Endometrium (tissue), 2 donors: ENCODE results near the gene FER.
"Not testable (repeated sequence)": the region's sequence is repeated elsewhere in the genome, so short reads cannot be mapped to it uniquely, and the experiment has no call there.

Experiments
- FAIRE-seq: peaks from 2 replicates; lab custom pipeline; 2012; peaks lifted over from hg19 to GRCh38; lab: Jason Lieb, UNC
- donor health status: control.
- donor health status: control.

The FER gene

DNA sequence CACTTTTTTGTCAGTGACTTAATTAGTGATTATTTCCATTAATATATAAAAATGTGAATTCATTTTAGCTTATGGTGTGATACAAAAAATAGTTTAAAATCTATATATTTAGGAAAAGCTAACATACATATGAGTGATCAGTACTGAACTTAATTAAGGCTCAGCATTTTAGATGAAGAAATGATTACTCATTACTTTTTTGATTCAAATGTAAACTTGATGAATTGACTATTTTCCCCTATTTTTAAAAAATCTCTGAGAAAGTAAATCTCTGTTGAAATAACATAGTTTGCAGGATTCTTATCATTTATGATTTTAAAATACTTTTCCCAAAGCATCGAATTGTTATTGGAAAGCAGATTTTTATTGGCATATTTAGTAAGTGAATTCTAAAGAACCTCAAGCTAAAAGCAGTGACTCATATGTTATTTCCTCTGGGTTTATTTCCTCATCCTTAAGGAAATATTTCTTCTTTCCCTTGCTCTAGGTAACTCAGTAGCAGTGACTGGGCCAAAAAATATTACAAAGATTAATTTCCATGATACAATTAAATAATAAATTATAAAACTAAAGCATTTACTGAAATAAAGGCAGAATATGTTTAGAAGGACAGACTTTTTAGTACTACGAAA is 290.6 kb downstream of the FER start:
- no peak for FAIRE-seq

DNA sequence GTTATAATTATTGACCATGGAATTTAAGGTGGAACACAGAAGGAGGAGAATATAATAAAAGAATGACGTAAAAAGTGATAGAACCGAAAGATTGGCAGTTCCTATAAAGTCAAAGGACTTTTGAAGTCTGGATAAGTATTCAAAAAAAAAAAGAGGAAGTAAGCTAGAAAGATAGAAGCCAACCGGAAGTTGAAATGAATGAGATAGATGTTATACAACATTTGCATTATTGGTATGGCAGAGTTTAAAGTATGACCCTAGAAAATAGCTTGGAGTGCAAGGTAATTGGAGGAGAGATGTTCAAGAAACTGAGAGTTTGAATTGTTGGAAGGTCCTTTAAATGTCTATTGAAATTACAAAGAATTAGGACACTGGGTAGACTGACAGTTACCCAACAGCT is 293.6 kb downstream of the FER start:
- FAIRE-seq, result no peak

DNA sequence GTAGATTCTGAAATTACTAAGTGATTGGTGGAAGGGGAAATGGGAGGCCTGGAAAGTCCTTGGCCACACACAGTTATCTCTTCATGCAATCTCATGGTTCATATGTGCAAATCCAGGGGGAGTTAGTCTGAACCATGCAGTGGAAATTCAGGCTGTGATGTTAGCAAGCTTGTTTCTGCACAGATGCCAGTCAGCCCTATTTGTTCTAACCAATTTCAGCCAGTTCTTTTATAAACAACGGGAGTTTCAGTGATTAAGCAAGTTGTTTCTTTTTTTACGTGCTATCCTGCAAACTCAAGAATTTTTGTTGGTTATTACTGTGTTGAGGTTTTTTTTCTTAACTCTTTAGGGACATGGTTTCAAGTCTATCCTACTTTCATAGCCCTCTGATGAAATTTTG is 298.0 kb downstream of the FER start:
- FAIRE-seq, result no peak

- no peak for FAIRE-seq
Observed at GRCh38 chr5:109049565-109049964, 301.9 kb downstream of the FER start.

DNA sequence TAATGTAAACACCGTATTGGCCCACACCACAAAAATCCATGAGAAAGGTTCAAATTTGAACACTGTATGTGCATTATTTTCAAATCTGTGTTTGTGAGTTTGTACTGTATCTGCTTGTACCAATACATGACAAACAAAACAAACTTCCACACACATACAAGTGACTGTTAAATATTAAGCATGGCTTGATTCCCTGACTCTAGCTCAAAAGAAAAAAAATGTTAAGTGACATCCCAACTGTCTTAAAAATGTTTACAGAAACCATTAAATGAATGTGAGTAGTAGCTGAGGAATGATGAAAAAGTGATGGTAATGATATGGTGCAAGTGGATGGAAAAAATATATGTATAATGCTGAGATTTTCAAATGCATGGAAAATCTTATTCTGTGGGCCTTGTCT is 302.6 kb downstream of the FER start:
- FAIRE-seq, result not testable (repeated sequence)

DNA sequence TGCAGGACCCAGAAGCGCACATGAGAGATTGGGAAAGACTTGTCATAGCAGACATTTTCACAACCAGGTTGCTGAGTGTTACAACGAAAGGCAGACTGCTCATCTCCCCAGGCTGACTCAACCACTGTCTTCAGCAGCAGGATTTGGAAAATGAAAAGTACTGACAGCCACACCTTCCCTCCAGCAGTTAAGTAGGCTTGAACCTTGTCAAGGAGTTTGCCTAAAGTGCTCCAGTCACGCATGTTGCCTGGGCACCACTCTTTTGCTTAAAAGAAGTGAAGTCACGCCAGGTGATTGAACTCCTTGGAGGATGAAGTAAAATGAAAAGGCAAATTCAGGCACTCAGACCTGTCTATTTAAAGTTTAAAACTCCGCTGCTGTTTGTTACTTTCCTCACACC is 304.5 kb downstream of the FER start:
- not testable (repeated sequence) for FAIRE-seq

- FAIRE-seq, result no peak
Observed at GRCh38 chr5:109053995-109054417, 306.3 kb downstream of the FER start.

DNA sequence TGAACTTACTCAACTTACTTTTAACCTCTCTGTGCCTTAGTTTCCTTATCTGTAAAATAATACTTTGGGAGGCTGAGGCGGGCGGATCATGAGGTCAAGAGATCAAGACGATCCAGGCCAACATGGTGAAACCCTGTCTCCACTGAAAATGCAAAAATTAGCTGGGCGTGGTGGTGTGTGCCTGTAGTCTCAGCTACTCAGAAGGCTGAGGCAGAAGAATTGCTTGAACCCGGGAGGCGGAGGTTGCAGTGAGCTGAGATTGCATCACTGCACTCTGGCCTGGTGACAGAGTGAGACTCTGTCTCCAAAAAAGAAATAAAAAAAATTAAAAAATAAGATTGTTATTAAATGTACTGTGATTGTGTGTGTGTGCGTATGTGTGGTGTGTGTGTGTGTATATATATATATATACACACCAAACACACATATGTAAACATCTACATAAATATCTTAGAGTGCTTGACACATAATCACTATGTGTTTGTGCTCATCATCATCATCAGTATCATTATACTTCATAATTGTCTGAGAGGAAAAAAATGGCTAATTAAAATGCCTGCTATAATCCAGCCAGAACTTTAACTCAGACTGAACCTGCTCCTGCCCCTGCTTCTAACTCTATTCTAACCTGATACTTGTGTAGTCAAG is 312.8 kb downstream of the FER start:
- FAIRE-seq, result no peak

DNA sequence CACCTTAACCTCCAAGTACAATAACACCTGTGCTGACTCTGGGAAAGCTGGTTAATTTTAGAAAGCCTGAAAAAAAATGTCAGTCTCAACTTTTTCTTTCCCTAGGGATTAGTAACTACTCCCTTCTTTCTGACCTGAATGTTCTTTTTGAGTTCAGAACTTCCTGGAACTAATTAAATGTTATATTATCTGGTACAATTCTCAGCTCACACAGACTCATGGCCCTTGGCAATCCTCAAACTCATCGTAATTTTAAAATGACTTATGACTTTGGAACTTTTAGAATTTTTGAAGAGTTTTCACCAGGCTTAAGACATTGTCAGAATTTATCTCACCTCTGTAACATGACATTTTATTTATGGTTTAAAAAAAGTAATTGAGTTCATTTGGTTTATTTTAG is 315.0 kb downstream of the FER start:
- FAIRE-seq, result peak; percentile 84

- no peak for FAIRE-seq
Observed at GRCh38 chr5:109063223-109063622, 315.5 kb downstream of the FER start.

GRCh38 chr5:109076741-109077140 is 329.0 kb downstream of the FER start:
- no peak for FAIRE-seq

- no peak for FAIRE-seq
Observed at GRCh38 chr5:109078448-109078847, 330.8 kb downstream of the FER start.

DNA sequence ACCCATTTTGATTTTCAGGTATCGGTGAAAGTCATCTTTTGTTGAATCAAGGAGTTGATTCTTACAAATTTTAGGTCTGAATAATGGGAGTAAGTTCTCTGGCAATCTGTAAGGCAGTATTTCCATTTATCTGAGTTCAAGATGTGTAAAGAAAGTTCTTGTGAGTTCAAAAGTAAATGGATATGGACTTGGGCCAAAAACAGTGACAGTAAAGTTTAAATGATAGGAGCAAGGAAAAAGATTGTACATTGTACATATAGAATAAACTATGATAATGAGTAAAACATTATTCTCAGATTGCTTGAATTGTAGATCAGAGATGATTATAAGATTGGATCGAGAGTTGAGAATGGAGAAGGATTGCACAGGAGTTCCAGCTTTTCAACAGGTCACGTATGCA is 332.8 kb downstream of the FER start:
- FAIRE-seq, result no peak

DNA sequence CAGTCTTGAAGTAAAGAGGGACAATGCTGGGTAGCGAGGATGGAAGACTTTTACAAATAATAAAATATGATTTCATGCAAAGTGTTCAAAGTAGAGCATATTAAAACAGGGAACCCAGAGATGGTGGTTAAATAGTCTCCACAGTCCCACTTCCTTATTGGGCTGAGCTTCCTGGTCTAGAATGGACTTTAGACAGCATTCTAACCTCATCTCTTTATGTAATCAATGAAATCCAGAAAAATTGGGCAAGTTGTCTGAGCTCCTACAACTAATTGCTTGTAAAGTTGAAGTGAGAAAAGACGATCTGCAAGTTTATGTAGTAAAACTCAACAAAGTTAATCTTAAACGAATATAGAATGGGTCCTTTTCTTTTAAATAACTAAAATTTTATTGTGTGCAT is 333.2 kb downstream of the FER start:
- no peak for FAIRE-seq

DNA sequence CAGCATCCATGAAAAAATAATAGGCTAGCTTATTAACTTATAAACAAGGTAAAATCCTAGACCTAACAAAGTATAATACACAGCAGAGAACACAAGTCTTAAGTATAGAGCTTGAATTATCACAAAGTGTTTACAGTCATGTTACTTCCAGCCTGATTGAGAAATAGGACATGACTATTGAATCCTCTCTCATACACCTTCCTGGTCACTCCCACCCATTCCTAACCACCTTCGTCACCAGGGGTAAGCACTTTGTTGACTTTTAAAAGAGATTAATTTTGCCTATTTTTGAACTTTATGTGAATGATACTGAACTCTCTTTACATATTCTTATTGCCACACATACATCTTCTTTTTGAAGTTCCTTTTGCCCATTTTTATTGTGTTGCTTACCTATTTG is 336.2 kb downstream of the FER start:
- no peak for FAIRE-seq

- FAIRE-seq, result no peak
Observed at GRCh38 chr5:109089191-109089590, 341.5 kb downstream of the FER start.

- no peak for FAIRE-seq
Observed at GRCh38 chr5:109099081-109099480, 351.4 kb downstream of the FER start.

- peak; percentile 12 for FAIRE-seq
Observed at GRCh38 chr5:109100971-109101370, 353.3 kb downstream of the FER start.

GRCh38 chr5:109102096-109102690 is 354.5 kb downstream of the FER start:
- no peak for FAIRE-seq

DNA sequence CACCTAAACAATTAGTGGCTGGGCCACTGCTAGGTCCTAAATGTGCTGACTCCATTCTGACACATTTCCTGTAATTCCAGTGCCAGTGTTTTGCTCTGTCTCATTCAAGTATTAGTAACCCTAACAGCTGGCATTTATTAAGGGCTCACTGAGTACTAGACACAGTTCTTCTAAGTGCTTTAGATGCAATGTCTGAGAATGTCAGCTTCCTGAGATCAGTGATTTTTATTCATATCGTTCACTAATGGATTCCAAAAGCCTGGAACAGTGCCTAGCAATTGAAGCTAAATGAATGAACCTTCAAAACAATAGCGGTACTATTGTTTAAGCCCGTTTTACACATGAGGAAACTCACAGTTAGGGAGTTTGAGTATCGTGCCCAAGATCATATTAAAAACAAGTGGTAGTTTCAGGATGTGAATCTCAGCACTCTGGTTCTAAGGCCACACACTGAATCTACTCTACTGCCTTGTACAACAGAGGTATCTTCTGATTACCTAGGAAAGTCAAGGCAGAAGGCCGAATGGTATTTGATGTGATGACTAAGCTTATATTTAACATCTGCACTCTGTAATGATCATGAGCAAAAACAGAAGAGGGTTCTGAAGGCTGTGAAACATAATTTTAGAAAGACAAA is 358.1 kb downstream of the FER start:
- FAIRE-seq, result no peak

DNA sequence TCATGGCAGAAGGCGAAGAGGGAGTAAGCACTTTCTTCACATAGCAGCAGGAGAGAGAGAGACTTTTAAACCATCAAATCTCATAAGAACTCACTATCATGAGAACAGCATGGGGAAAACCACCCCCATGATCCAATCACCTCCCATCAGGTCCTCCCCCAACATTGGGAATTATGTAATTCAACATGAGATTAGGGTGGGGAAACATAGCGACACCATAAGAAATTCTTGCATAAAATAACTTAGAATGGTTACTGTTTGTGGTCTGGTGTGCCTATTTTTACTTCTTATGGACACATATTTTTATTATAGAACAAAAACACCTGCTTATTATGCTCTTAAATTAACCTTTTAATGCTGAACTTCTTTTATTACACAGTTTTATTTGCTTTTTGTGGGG is 364.0 kb downstream of the FER start:
- FAIRE-seq, result no peak

DNA sequence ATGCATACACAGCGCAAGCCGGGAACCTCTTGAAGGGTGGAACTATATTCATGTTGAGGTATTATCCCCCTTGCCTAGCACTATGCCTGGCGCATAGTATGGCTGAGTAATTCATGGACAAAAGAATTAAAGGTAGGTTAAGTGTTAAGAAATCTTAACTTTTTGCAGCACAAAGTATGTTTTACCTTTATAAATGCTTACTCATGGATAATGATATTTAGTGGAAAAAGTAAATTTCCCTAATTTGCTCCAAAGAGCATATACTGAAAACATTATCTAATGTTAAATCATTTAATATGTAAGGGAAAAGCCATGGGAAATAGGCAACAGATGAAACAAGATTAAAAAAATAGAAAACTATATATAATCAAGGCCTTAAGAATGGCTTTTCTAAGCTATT is 365.9 kb downstream of the FER start:
- FAIRE-seq, result no peak

DNA sequence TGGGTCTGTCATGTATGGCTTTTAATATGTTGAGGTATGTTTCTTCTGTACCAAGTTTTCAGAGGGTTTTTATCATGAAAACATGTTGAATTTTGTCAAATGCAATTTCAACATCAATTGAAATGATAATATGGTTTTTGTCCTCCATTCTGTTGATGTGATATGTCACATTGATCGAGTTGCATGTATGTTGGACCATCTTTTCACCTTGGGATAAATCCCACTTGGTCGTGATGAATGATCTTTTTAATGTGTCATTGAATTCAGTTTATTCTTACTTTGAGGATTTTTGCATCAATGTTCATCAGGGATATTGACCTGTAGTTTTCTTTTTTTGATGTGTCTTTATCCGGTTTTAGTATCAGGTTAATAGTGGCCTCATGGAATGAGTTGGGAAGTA is 373.5 kb downstream of the FER start:
- no peak for FAIRE-seq
